GM12878 (cell line): ENCODE data around the gene PGAP6. TPM values are rescaled to one million over a fixed set of nuclear protein-coding genes. Genes with fewer than 3 reads are reported as not detected.

ENCODE experiments used
- PKNOX1 ChIP-seq: fragments of 450-650 bp; IDR thresholded peaks from 2 replicates; pipeline ENCODE4 v1.6.1; 2016; ENCODE audit warnings: mild to moderate bottlenecking
- RAD21 ChIP-seq: IDR thresholded peaks from 2 replicates; pipeline ENCODE4 v1.6.1; 2011; ENCODE audit warnings: mild to moderate bottlenecking, low read depth, low read length, moderate library complexity; ENCODE audit not compliant: insufficient read depth
- SPI1 ChIP-seq: IDR thresholded peaks from 2 replicates; pipeline ENCODE4 v1.6.1; 2011; ENCODE audit warnings: low read depth, mild to moderate bottlenecking, low read length, moderate library complexity, borderline replicate concordance; ENCODE audit not compliant: insufficient read depth
- ZBTB40 ChIP-seq: fragments of 450-650 bp; IDR thresholded peaks from 2 replicates; pipeline ENCODE4 v1.6.1; 2016; ENCODE audit warnings: mild to moderate bottlenecking, moderate library complexity, borderline replicate concordance
- polyA plus RNA-seq, 11 experiments: library from polyadenylated mRNA; depleted of rRNA in 4 of 11; unstranded in 6 of 11; stranded (reverse) in 5 of 11; fragments of >200 nt; fragmentation: Nextera tagmentation in 4 of 11; fragmentation: Illumina TruSeq in 1 of 11; extraction: Ambion mirVana in 4 of 11; extraction: Trizol in 1 of 11; gene quantifications; 1 replicate in 1 of 11; 2 replicates in 10 of 11; pipeline versions ENCODE4 v1.2.1 to v1.2.3, GENCODE V29; 2011 to 2016; ENCODE audit warnings: inconsistent platforms in 2 of 11, missing spikeins in 2 of 11, low read depth in 1 of 11
- total RNA-seq, 4 experiments: library from RNA; depleted of rRNA in 3 of 4; stranded (reverse); fragments of >200 nt in 3 of 4; fragmentation: Illumina TruSeq in 1 of 4; extraction: Trizol in 1 of 4; gene quantifications; 2 replicates each; pipeline versions ENCODE4 v1.2.1 to v1.2.3, GENCODE V29; 2013 to 2021

The PGAP6 gene
- total and polyA plus RNA-seq, 10 of the 15 experiments (the other 5 are each of a cell fraction or from before 2014, with no cell fraction given): 0.76 to 48.8 (median 18.4) TPM

DNA sequence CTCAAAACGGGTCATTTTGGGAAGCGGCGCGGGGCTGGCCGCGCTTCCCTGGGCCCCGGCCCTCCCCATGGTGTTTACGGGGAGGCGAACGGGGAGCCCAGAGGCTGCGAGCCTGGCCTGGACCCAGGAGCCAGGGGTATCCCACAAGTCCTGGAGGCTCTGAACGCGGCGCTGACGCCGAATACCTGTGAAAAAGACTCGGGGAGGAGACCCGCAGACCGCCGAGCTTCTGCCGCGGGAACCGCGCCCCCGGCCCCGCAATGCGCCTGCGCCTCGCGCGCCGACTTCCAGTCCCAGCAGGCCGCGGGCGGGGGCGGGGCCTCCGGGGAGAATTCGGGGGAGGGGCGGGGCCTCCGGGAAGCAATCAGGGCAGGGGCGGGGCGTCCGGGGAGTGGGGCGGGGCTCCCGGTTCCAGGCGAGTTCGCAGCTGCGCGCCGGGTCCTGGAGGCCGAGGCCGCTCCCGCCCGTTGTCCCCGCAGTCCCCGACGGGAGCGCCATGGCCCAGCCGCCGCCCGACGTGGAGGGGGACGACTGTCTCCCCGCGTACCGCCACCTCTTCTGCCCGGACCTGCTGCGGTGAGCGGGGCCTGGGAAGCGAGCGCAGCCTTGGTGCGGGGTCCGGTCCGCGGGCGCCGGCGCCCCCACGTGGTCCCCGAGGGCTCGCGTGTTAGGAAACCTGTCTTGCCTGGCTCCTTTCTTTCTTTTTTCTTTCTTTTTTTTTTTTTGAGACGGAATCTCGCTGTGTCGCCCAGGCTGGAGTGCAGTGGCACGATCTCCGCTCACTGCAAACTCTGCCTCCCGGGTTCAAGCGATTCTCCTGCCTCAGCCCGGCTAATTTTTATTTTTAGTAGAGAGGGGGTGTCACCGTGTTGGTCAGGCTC lies 19.9 kb upstream of the PGAP6 start, which contains the start of gene DECR2 (continued):
- no peak for TF ChIP-seq ZBTB40
- no peak for TF ChIP-seq PKNOX1
- peak; percentile 41; the same call in 1 of the 2 replicates for TF ChIP-seq RAD21
- no peak for TF ChIP-seq SPI1
- TF ChIP-seq, all 136 proteins: peak for 35
